GM19238 (cell line): ENCODE data around the gene ALG9.

Source experiments
- DNase-seq: peaks from one replicate; pipeline ENCODE4 v3.0.0; 2011; ENCODE audit warnings: low spot score; ENCODE audit not compliant: insufficient read length

Gene ALG9

DNA sequence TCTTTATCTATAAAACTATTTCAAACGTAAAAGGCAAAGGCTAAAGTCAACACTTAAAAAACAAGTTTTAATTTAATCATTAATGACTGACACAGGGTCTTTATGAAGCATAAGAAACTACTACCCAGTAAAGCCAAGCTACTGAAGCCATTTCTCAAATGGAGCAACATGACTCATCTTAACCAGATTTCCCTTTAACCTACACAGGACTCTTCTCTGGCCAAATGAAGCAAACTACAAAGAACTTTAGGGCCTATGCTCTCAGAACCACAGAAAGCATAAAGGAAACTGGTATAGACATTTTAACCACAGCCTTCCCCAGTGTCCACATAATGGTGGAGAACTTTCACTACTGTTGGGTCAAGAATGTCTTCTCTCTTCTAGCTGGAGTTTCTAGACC lies 34.7 kb downstream of the ALG9 start:
- peak; percentile 7 for DNase-seq

DNA sequence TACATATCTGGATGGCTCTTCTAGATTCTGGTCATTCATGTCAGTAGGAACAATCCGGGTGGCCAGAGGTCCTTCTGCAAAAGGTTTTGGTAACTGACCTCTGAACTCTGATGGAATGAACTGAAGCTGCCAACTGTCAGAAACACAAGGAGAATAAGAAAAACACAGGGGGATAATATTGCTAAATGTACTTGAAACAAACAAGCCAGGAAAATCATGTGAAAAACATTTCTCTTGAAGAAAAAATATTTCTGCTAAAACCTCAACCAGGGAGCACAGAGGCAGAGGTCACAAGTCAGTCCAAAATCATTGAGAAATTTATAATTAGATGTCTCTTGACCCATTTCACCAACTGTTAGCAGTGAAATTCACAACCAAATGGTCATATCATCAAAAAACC lies 35.2 kb downstream of the ALG9 start:
- no peak for DNase-seq

DNA sequence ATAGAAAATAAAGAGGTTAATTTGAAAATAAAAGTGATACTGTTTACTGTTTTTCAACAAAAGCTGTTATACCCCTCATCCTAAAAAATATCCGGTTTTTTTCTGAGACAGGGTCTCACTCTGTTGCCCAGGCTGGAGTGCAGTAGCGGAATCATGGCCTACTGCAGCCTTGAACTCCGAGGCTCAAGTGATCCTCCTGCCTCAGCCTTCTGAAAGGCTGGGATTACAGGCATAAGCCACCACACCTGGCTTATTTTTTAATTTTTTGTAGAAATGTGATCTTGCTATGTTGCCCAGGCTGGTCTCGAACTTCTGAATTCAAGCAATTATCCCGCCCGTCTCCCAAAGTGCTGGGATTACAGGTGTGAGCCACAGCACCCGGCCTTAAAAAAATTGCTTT lies 35.7 kb downstream of the ALG9 start:
- no peak for DNase-seq

- no peak for DNase-seq
Measured at GRCh38 chr11:111834432-111835163, 36.8 kb downstream of the ALG9 start.

DNA sequence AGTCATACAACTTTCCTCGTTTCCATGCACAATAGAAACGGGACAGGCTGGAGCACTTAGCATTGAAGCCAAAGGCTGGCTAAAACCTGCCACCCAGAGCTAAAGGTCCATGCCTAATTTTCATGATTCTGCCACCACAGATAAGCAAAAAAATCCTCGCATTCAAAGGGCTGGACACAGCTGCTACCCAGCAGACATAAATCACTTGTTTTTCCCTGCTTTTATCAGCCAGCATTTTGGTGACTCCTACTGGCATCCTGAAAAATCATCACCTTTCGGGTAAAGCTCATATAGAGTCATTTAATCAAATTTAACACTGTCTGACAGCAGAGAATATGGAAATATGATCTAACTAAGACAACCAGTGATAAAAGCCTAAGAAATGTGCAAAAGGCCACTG lies 37.9 kb downstream of the ALG9 start:
- no peak for DNase-seq

DNA sequence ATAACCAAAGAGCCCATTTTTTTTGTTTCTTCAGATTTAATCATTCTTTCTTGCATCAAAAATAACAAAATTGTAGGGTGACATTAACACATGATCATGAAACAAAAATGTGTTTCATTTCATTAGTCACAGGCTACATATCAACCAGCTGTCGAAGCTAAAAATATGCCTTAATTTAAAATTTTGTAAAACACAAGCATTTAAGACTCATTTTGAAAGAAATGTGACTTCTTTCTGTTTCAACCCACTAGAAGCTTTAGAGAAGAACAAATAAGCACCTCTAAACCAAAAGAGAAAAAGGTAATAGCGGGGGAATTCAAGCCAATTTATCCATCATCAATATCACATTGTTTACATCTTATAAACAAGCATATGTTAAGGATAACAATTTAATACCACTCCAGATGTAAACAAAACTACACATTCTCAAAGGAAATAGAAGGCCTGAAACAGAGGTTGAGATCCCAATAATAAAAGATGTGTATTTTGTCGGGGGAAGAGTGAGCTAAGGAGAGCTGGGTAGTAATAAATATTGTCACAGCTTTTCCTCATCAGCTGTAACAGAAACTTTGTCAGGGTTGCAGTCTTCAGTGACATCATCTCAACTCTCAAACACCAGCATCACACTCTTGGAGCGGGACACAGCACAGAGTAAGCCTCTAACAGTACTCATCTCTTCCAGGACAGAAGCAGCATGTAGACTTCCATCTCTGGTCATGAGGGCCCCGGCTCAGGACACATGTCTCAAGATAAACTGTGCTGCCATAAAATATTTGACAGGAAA lies 42.0 kb downstream of the ALG9 start:
- DNase-seq: peak; percentile 6

DNA sequence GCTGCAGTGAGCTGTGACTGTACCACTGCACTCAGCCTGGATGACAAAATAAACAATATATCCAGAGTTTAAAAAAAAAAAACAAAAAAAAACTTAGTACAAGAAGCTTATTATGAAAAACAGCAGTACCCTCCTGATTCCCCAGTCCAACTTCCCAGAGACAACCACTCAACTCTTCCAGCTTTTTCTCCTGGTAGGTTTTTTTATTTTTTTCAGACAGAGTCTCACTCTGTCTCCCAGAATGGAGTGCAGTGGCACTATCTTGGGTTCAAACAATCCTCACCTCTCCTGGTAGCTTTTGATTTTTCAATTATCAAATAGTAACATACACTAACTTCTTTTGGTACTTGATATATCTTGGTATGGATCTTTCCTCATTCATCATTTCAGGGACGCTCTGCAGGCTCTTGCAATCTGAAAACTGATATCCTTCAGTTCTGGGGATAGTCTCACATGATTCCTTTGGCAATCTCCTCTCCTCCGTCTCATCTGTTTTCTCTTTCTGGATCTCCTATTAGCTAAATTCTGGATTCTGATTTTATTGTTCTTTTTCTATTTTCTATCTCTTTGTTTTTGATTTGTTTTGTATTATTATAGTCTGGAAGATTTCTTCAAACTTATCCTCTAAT lies 44.9 kb downstream of the ALG9 start:
- DNase-seq: no peak

DNA sequence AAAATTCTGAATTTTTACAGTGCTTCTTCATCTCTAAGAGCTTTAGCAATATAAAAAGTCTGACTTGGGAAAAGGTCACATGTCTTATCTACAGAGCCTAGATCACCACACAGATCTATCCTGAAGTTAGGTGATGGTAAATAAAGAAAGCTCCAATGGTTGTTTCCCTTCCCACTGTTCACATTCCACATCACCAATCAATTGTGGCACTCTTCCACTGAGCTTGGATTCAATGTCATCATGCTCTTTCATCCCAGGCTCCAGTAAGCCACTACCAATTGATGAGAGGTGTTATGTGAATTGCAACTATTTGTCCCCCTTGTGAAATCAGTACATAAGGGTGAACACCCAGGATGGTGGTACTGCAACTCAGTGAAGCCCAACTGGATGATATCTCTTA lies 47.8 kb downstream of the ALG9 start:
- no peak for DNase-seq

DNA sequence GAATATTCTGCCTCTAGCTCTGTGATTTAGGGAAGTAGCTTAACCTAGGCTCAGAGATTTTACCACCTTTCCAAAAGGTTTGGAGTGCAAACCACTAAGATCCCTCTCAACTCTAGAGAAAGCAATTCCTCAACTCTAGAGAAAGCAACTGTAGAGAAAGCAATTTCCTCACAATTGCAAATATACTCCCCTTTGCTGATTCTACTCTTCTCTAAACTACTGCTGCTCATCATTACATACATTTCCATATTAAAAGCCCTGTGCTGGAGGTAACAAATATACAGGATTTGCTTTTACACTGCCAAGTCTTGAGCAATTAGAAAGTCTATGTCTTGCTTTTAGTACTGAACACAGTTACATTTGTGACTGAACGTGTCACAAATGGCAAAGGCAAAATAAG lies 48.2 kb downstream of the ALG9 start:
- DNase-seq: no peak

- no peak for DNase-seq
Measured at GRCh38 chr11:111819829-111820237, 51.5 kb downstream of the ALG9 start.

DNA sequence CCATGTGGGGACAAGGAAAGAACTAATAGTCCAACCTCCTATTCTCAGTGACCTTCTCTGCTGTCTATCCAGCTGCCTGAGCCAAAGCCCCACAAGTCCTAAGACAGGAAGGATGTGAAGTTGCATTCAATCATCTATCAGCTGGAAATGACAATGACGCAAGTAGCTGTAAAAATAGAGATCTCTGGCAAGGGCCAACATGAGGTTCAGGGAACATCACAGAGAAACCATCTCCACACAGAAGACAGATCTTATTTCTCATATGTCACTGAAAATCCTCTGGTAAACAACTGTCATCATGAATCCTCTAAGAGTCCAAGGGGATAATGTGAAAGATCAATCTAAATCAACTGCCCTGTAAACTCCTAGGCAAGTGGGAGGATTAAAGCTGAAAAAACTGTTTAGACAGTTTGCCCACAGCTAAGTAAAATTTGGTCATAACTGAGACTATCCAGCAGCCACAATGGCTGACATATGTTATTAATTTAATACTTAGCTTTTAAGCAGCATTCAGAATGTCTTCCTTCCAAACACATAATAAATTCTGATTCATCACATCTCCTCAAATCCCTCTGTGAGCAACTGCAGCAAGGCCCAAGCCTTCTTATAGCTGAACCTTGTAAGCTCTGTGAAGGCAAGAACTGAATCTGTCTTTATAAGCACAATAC lies 52.1 kb downstream of the ALG9 start:
- no peak for DNase-seq

- DNase-seq: no peak
Measured at GRCh38 chr11:111815489-111815888, 55.9 kb downstream of the ALG9 start.

GRCh38 chr11:111814557-111815320 lies 56.6 kb downstream of the ALG9 start:
- DNase-seq: no peak

GRCh38 chr11:111814106-111814505 lies 57.3 kb downstream of the ALG9 start:
- DNase-seq: no peak

GRCh38 chr11:111812211-111812610 lies 59.2 kb downstream of the ALG9 start:
- DNase-seq: no peak

DNA sequence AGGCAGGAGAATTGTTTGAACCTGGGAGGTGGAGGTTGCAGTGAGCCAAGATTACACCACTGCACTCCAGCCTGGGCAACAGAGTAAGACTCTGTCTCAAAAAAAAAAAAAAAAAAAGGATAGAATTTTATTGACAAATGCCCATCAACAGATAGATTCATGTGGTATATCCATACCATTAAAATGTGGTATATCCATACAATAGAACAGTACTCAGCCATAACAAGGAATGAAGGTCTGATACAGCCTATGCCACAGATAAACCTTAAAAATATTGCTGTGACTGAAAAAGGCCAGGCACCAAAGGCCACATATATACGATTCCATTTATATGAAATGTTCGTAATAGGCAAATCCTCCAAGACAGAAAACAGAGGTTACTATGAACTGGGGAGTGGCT lies 59.9 kb downstream of the ALG9 start:
- DNase-seq: no peak

DNA sequence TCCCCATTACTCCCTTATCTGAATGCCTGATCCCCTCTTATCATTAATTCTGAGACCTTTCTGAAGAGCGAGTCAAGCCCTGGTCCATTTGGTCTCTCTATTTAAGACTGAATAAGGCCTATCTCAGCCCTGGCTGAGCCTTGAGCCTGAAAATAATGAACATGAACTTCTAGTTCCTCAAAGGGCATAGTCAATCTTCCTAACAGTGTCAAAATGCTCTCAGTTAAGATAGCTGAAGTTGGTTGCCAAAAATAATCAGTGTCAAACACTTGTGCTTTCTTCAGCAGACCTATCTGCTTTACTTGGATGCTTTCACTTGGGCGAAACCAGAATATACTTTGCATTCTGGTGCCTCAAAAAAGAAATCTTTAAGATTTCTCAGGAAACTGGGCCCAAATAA lies 62.5 kb downstream of the ALG9 start:
- no peak for DNase-seq

DNA sequence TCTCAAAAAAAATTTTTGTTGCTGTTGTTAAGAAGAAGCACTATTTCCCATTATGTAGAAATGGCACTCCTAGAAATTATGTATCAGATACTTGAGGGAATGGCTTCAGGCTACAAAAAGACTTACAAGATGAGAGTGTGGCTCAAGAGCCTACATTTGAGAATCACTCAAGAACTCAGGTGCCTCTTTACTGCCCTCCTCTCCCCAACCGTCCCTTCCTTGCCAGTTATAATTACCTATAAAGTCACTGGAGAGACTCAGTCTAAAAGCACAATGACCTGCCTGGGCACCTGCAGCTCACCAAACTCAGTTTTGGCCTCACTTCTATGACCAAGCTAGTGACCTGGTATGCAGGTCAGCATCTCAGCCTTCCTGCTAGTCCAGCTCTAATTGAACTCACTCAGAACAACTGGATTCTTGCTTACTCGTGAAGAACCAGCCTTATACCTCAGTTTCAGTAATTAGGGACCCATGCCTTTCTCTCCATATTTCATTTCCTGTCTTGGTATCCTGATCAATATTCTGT lies 63.3 kb downstream of the ALG9 start:
- DNase-seq: no peak

GRCh38 chr11:111807076-111807475 lies 64.3 kb downstream of the ALG9 start:
- DNase-seq: no peak

GRCh38 chr11:111801135-111801534 lies 70.2 kb downstream of the ALG9 start:
- no peak for DNase-seq

- DNase-seq: no peak
Measured at GRCh38 chr11:111798279-111798678, 73.1 kb downstream of the ALG9 start.
